Fibroblast of lung (primary cell): ENCODE results near the gene KIAA1217.

Source experiments
- EZH2 ChIP-seq: IDR thresholded peaks from 2 replicates; pipeline ENCODE4 v1.5.1; 2012; ENCODE audit warnings: low read length, control low read depth, mild to moderate bottlenecking; ENCODE audit errors: missing control alignments
- TF ChIP-seq, protein P1 (sequence below), 2 donors: IDR thresholded peaks in 1 of 2; conservative IDR thresholded peaks in 1 of 2; 1 replicate in 1 of 2; 2 replicates in 1 of 2; pipeline ENCODE4 v1.5.1; 2011 to 2012; ENCODE audit warnings: low read length in 2 of 2, control low read depth in 1 of 2, inconsistent platforms in 1 of 2, low read depth in 1 of 2, mild to moderate bottlenecking in 1 of 2

DNA sequence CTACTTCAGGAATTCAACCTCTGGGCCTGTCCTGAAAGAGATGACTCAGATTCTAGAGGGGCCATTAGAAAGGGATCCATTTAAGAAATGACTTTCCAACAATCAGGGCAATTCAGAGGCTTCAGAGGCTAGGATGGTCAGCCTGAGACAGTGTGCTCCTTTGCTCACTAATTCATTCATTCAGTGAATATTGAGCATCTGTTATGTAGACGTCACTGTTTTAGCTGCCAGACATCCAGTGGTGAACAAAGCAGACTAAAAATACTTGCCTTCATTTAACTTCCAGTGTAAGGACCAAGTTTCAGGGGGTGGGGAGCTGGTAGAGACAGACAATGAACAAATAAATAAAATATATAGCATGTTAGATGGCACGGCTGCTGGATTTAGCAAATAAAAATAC, 1.6 kb downstream of the KIAA1217 start:
- TF ChIP-seq, protein P1, sequence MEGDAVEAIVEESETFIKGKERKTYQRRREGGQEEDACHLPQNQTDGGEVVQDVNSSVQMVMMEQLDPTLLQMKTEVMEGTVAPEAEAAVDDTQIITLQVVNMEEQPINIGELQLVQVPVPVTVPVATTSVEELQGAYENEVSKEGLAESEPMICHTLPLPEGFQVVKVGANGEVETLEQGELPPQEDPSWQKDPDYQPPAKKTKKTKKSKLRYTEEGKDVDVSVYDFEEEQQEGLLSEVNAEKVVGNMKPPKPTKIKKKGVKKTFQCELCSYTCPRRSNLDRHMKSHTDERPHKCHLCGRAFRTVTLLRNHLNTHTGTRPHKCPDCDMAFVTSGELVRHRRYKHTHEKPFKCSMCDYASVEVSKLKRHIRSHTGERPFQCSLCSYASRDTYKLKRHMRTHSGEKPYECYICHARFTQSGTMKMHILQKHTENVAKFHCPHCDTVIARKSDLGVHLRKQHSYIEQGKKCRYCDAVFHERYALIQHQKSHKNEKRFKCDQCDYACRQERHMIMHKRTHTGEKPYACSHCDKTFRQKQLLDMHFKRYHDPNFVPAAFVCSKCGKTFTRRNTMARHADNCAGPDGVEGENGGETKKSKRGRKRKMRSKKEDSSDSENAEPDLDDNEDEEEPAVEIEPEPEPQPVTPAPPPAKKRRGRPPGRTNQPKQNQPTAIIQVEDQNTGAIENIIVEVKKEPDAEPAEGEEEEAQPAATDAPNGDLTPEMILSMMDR (conservative IDR thresholded peaks at IDR 0.05 in 1 of 2, IDR thresholded peaks at IDR 0.05 in 1 of 2; ENCODE audit: low read depth in 1 of 2, low read length in 2 of 2): no peak
- TF ChIP-seq EZH2: no peak
